ENCODE results near the gene CRYM.
"Not testable (repeated sequence)": the region's sequence is repeated elsewhere in the genome, so short reads cannot be mapped to it uniquely, and the experiment has no call there.

The CRYM gene

DNA sequence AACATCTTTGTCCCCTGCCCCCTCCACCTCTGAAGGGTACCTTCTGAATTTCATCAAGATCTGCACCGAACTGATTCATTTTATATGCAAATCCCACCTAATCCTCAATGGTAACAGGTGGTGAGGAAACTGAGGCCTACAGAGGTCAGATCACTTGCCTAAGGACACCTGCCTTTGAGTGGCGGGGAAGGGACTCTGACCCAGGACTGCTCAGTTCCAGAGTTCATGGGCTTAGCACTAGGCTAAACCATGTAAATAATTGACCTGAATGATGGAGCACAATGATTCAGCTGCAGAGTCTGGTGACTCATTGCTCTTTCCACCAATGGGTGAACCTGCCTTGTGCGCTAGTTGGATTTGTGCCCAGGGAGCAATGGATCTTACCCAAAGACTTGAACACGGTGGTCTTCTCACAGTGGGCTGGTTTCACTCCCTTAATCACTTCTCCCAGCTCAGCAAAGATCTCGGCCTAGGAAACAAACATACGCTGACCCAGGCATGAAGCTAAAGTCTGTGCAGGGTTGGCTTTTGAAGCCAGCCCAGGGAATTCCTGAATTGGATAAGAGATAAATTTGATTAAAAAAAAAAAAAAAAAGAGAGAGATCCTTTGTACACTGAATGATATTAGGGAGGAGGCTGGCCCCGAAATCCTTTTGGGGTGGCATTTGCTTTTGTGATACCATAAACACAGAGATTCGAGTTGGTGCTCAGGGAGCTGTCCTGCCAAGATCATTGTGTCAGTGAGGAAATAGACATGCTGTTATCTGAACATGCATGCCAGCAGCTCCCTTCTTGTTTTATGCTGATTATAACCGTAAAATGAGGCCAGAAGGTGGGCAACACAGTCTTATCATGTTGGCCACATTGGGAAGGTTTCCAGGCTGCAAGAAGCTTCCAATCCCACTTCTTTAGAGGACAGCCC is 17.0 kb downstream of the CRYM start:
- Histone ChIP-seq H3K9me3 (ENCODE audit: low read length) (no peaks in the 10 kb centered on the region), H3K27ac (ENCODE audit: low read depth, low read length) (no peak overlapping the region)

GRCh38 chr16:21257284-21257683 is 20.8 kb downstream of the CRYM start:
- Histone ChIP-seq H3K27ac (ENCODE audit: low read depth, low read length) (no peak overlapping the region), H3K4me3 (ENCODE audit: low read depth in 1 of 2, low read length in 2 of 2) (no peak overlapping the region), H3K9me3 (ENCODE audit: low read length) (no peaks in the 10 kb centered on the region), H3K4me1 (ENCODE audit: insufficient read depth, low read length) (no peaks in the 10 kb centered on the region), H3K27me3 (ENCODE audit: control insufficient read depth in 1 of 2, insufficient read depth in 2 of 2, low read length in 2 of 2) (no peaks in the 10 kb centered on the region), H3K9ac (ENCODE audit: low read length) (no peak overlapping the region), H3K36me3 (ENCODE audit: insufficient read depth, low read length) (no peaks in the 10 kb centered on the region)

More for the DNA sequence above, 17.0 kb downstream of the CRYM start:
- peaks cover 13% of the 10 kb centered on the region for H3K4me1 ChIP-seq (ENCODE audit: insufficient read depth, low read length)
- H3K36me3 ChIP-seq (ENCODE audit: insufficient read depth, low read length), result no peaks in the 10 kb centered on the region
- H3K4me3 ChIP-seq (ENCODE audit: low read depth in 1 of 2, low read length in 2 of 2), result no peak overlapping the region
- no peaks in the 10 kb centered on the region for H3K27me3 ChIP-seq (ENCODE audit: control insufficient read depth in 1 of 2, insufficient read depth in 2 of 2, low read length in 2 of 2)
- no peak overlapping the region for H3K9ac ChIP-seq (ENCODE audit: low read length)

GRCh38 chr16:21256636-21257035 is 21.5 kb downstream of the CRYM start:
- Histone ChIP-seq H3K4me1 (ENCODE audit: insufficient read depth, low read length) (no peaks in the 10 kb centered on the region), H3K27ac (ENCODE audit: low read depth, low read length) (no peak overlapping the region), H3K4me3 (ENCODE audit: low read depth in 1 of 2, low read length in 2 of 2) (no peak overlapping the region), H3K27me3 (ENCODE audit: control insufficient read depth in 1 of 2, insufficient read depth in 2 of 2, low read length in 2 of 2) (no peaks in the 10 kb centered on the region), H3K9me3 (ENCODE audit: low read length) (no peaks in the 10 kb centered on the region), H3K36me3 (ENCODE audit: insufficient read depth, low read length) (no peaks in the 10 kb centered on the region), H3K9ac (ENCODE audit: low read length) (no peak overlapping the region)

DNA sequence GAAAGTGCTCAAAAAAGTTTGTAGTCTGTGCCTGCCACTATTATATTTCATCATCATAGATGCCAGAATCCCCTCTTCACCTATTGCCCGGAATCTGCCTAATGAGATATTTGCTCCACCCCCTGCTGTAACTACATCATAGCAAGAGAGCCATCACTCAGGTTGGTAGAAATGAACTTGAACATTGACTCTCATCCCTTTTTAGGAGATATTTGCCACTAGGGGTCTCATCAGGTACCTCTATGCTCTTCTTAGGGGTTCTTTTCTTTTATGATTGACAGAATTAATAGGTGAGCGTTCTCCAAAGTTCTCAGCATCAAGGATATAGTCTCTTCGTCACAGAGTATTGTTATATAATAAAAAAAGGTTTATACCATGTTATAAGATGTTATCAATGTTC is 24.6 kb downstream of the CRYM start:
- H3K9me3 ChIP-seq (ENCODE audit: low read length), result no peaks in the 10 kb centered on the region
- no peak overlapping the region for H3K9ac ChIP-seq (ENCODE audit: low read length)
- no peak overlapping the region for H3K27ac ChIP-seq (ENCODE audit: low read depth, low read length)
- no peaks in the 10 kb centered on the region for H3K4me1 ChIP-seq (ENCODE audit: insufficient read depth, low read length)
- H3K27me3 ChIP-seq (ENCODE audit: control insufficient read depth in 1 of 2, insufficient read depth in 2 of 2, low read length in 2 of 2), result no peaks in the 10 kb centered on the region
- H3K4me3 ChIP-seq (ENCODE audit: low read depth in 1 of 2, low read length in 2 of 2), result no peak overlapping the region
- H3K36me3 ChIP-seq (ENCODE audit: insufficient read depth, low read length), result no peaks in the 10 kb centered on the region

DNA sequence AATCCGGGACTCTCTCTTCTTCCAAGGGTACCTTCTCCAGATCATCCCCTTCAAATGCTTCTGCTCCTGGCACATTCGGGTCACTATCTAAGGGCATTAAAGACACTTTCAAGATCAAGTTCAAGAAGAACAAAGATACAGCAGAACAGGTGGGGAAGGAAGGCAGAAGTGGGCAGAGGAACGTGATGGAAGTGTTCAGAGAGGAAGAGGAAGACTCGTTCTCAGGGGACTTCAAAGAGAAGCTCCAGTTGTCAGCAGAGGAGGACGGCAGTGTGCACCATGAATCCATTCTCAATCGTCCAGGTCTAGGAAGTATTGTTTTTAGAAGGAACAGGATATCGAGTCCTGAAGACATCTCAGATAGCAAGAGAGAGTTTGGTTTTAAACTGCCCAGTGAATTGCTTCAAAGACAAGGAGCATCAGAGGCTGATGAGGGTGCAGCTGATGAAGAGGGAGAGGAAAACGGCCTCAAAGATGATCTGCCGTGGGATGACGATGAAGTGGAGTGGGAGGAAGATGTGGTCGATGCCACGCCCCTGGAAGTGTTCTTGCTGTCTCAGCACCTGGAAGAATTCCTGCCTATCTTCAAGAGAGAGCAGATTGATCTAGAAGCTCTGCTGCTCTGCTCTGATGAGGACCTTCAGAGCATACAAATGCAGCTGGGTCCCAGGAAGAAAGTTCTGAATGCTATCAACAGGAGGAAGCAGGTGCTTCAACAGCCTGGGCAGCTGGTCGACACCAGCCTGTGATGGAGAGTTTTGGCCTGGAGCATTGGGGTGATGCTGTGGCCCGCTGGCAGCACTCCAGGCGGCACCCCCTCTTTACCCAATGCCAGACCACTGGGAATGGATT is 27.8 kb downstream of the CRYM start:
- Histone ChIP-seq H3K36me3 (ENCODE audit: insufficient read depth, low read length) (no peaks in the 10 kb centered on the region), H3K9ac (ENCODE audit: low read length) (no peak overlapping the region), H3K27me3 (ENCODE audit: control insufficient read depth in 1 of 2, insufficient read depth in 2 of 2, low read length in 2 of 2) (no peaks in the 10 kb centered on the region), H3K9me3 (ENCODE audit: low read length) (no peaks in the 10 kb centered on the region), H3K4me1 (ENCODE audit: insufficient read depth, low read length) (no peaks in the 10 kb centered on the region), H3K27ac (ENCODE audit: low read depth, low read length) (no peak overlapping the region), H3K4me3 (ENCODE audit: low read depth in 1 of 2, low read length in 2 of 2) (no peak overlapping the region)

DNA sequence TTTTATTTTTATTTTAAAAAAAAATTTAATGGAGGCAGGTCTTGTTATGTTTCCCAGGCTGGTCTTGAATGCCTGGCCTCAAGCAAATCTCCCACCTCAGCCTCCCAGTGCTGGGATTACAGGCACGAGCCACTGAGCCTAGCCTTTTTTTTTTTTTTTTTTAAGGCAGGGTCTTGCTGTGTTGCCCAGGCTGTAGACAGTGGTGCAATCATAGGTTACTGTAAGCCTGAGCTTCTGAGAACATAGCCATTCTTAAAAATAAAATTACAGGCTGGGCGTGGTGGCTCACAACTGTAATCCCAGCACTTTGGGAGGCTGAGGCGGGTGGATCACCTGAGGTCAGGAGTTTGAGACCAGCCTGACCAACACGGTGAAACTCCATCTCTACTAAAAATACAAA is 29.9 kb downstream of the CRYM start:
- not testable (repeated sequence) for H3K4me3 ChIP-seq (ENCODE audit: low read depth in 1 of 2, low read length in 2 of 2); H3K9me3 ChIP-seq (ENCODE audit: low read length); H3K27me3 ChIP-seq (ENCODE audit: control insufficient read depth in 1 of 2, insufficient read depth in 2 of 2, low read length in 2 of 2); H3K9ac ChIP-seq (ENCODE audit: low read length); H3K36me3 ChIP-seq (ENCODE audit: insufficient read depth, low read length); H3K4me1 ChIP-seq (ENCODE audit: insufficient read depth, low read length); H3K27ac ChIP-seq (ENCODE audit: low read depth, low read length)

DNA sequence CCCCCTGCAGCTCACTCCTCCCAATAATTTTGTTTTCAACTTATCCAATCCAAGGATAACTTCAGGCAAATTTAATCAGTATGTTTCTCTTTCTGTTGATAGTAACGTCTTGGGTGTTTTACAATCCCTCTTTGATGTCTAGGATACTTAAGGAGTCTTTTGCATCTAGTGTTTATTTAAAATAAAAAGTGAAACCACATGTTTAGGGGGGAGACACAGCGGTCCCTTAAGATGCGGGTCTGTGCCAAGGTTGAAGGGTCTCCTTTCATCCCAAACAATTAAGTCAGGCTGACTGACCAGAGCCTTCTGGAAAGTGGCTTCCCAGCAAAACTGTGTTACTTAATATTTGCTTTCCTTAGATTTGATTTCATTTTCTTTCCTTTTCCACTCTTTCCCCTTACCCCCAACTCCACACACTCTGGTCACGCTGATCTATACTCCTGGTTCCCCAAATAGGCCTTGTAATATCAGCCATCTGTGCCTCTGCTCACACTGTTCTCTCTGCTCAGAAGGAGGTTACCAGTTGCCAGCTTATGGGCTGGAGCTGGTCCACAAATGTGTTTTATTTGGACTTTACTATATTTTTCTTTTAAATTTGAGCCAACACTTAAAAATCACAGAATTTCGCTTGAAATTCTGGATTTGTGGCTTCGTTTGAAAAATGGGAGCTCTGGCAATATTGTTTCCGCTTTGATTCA is 33.4 kb downstream of the CRYM start:
- H3K9ac ChIP-seq (ENCODE audit: low read length), result no peak overlapping the region
- H3K4me1 ChIP-seq (ENCODE audit: insufficient read depth, low read length), result no peaks in the 10 kb centered on the region
- no peak overlapping the region for H3K27ac ChIP-seq (ENCODE audit: low read depth, low read length)
- no peaks in the 10 kb centered on the region for H3K9me3 ChIP-seq (ENCODE audit: low read length)
- H3K4me3 ChIP-seq (ENCODE audit: low read depth in 1 of 2, low read length in 2 of 2), result no peak overlapping the region
- H3K27me3 ChIP-seq (ENCODE audit: control insufficient read depth in 1 of 2, insufficient read depth in 2 of 2, low read length in 2 of 2), result no peaks in the 10 kb centered on the region
- no peaks in the 10 kb centered on the region for H3K36me3 ChIP-seq (ENCODE audit: insufficient read depth, low read length)

DNA sequence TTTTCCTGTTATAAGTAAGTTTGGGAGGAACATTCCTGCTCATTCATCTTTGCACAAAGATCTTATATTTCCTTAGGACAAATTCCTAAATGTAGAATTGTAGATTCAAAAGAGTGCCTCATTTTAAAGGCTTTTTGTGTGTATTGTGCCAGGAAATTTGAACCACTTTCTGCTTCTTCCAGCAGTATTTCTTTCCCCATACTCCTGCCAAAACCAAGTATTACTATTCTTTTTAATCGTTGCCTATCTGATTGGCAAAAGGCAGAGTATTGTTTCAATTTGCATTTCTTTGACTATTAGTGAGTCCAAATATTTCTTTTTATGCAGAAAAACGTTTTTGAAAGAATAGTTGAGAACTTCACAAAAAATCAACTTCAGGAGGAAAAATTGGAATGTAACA is 35.3 kb downstream of the CRYM start:
- Histone ChIP-seq H3K4me3 (ENCODE audit: low read depth in 1 of 2, low read length in 2 of 2) (no peak overlapping the region), H3K27me3 (ENCODE audit: control insufficient read depth in 1 of 2, insufficient read depth in 2 of 2, low read length in 2 of 2) (no peaks in the 10 kb centered on the region), H3K9ac (ENCODE audit: low read length) (no peak overlapping the region), H3K4me1 (ENCODE audit: insufficient read depth, low read length) (no peaks in the 10 kb centered on the region), H3K36me3 (ENCODE audit: insufficient read depth, low read length) (no peaks in the 10 kb centered on the region), H3K27ac (ENCODE audit: low read depth, low read length) (no peak overlapping the region), H3K9me3 (ENCODE audit: low read length) (no peaks in the 10 kb centered on the region)

GRCh38 chr16:21239646-21240045 is 38.4 kb downstream of the CRYM start:
- H3K27ac ChIP-seq (ENCODE audit: low read depth, low read length), result no peak overlapping the region
- H3K4me3 ChIP-seq (ENCODE audit: low read depth in 1 of 2, low read length in 2 of 2), result no peak overlapping the region
- H3K27me3 ChIP-seq (ENCODE audit: control insufficient read depth in 1 of 2, insufficient read depth in 2 of 2, low read length in 2 of 2), result no peaks in the 10 kb centered on the region
- H3K9me3 ChIP-seq (ENCODE audit: low read length), result no peaks in the 10 kb centered on the region
- H3K4me1 ChIP-seq (ENCODE audit: insufficient read depth, low read length), result no peaks in the 10 kb centered on the region
- no peak overlapping the region for H3K9ac ChIP-seq (ENCODE audit: low read length)
- H3K36me3 ChIP-seq (ENCODE audit: insufficient read depth, low read length), result no peaks in the 10 kb centered on the region

DNA sequence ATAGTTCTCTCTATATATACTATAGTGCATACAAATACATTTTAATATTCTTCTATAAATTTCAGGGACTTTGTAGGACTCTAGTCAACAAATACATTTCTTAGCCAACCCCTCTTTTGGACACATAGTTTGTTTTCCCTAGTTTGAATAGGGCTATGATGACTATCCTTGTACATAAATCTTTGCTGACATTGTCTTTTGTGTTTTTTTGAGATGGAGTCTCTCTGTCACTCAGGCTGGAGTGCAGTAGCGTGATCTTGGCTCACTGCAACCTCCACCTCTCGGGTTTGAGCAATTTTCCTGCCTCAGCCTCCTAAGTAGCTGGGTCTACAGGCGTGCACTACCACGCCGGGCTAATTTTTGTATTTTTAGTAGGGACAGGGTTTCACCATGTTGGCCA is 41.3 kb downstream of the CRYM start:
- no peak overlapping the region for H3K9ac ChIP-seq (ENCODE audit: low read length)
- no peaks in the 10 kb centered on the region for H3K9me3 ChIP-seq (ENCODE audit: low read length)
- H3K27ac ChIP-seq (ENCODE audit: low read depth, low read length), result no peak overlapping the region
- H3K36me3 ChIP-seq (ENCODE audit: insufficient read depth, low read length), result no peaks in the 10 kb centered on the region
- no peaks in the 10 kb centered on the region for H3K27me3 ChIP-seq (ENCODE audit: control insufficient read depth in 1 of 2, insufficient read depth in 2 of 2, low read length in 2 of 2)
- H3K4me1 ChIP-seq (ENCODE audit: insufficient read depth, low read length), result no peaks in the 10 kb centered on the region
- H3K4me3 ChIP-seq (ENCODE audit: low read depth in 1 of 2, low read length in 2 of 2), result no peak overlapping the region

DNA sequence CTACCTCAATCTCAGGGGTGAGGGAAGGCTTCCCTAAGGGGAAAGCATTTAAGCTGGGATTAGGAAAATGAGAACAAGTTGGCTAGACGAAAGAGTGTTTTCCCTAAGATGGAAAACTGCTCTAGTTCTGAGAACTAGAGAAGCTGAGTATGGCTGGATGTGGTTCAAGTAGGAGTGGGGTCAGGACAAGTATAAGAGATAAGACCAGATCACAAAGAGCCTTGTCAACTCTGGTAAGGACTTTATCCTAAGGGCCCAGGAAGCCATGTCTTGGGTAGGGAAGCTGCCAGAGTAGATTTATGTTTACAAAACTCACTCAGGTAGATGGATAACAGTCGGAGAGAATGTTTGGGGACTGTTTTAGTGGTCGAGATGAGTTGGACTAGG is 42.9 kb downstream of the CRYM start:
- H3K27ac ChIP-seq (ENCODE audit: low read depth, low read length), result no peak overlapping the region
- no peak overlapping the region for H3K9ac ChIP-seq (ENCODE audit: low read length)
- H3K9me3 ChIP-seq (ENCODE audit: low read length), result no peaks in the 10 kb centered on the region
- H3K4me3 ChIP-seq (ENCODE audit: low read depth in 1 of 2, low read length in 2 of 2), result no peak overlapping the region
- no peaks in the 10 kb centered on the region for H3K27me3 ChIP-seq (ENCODE audit: control insufficient read depth in 1 of 2, insufficient read depth in 2 of 2, low read length in 2 of 2)
- no peaks in the 10 kb centered on the region for H3K4me1 ChIP-seq (ENCODE audit: insufficient read depth, low read length)
- no peaks in the 10 kb centered on the region for H3K36me3 ChIP-seq (ENCODE audit: insufficient read depth, low read length)
